Astrocyte (in vitro differentiated cells and primary cell): ENCODE data around the gene SMYD4. TPM values are rescaled to one million over a fixed set of nuclear protein-coding genes. Genes with fewer than 3 reads are reported as not detected.

Experiments
- DNase-seq: peaks from one replicate; pipeline ENCODE4 v3.0.0-alpha.2; 2010; ENCODE audit warnings: low read depth
- FAIRE-seq: peaks from 2 replicates; lab custom pipeline; 2011; peaks lifted over from hg19 to GRCh38; lab: Jason Lieb, UNC
- H2AFZ ChIP-seq: 2 replicates; pipeline ENCODE4 v1.6.0; 2012; ENCODE audit warnings: low read depth, low read length, inconsistent platforms
- H3K27ac ChIP-seq: 2 replicates; pipeline ENCODE4 v1.5.1; 2011; ENCODE audit warnings: low read depth, low read length, inconsistent platforms
- H3K27me3 ChIP-seq: 2 replicates; pipeline ENCODE4 v1.6.0; 2011; ENCODE audit warnings: low read length, inconsistent platforms; ENCODE audit not compliant: insufficient read depth
- H3K36me3 ChIP-seq: 2 replicates; pipeline ENCODE4 v1.5.1; 2011; ENCODE audit warnings: low read length, inconsistent platforms; ENCODE audit not compliant: insufficient read depth
- H3K4me1 ChIP-seq: 2 replicates; pipeline ENCODE4 v1.5.1; 2011; ENCODE audit warnings: low read length, inconsistent platforms; ENCODE audit not compliant: insufficient read depth
- H3K4me2 ChIP-seq: 2 replicates; pipeline ENCODE4 v1.6.0; 2012; ENCODE audit warnings: low read length, inconsistent platforms
- H3K4me3 ChIP-seq: 2 replicates; pipeline ENCODE4 v1.5.1; 2011; ENCODE audit warnings: low read depth, mild to moderate bottlenecking, low read length, inconsistent platforms; ENCODE audit not compliant: insufficient read depth
- H3K79me2 ChIP-seq: 2 replicates; pipeline ENCODE4 v1.6.0; 2012; ENCODE audit warnings: mild to moderate bottlenecking, low read length, inconsistent platforms; ENCODE audit not compliant: insufficient read depth
- H3K9ac ChIP-seq: 2 replicates; pipeline ENCODE4 v1.6.0; 2012; ENCODE audit warnings: mild to moderate bottlenecking, low read length, inconsistent platforms
- H3K9me3 ChIP-seq: 2 replicates; pipeline ENCODE4 v1.5.1; 2012; ENCODE audit warnings: low read depth, mild to moderate bottlenecking, low read length, inconsistent platforms; ENCODE audit not compliant: insufficient read depth
- H4K20me1 ChIP-seq: 2 replicates; pipeline ENCODE4 v1.6.0; 2012; ENCODE audit warnings: low read length, inconsistent platforms; ENCODE audit not compliant: insufficient read depth
- H3K27ac Mint-ChIP-seq: one replicate; pipeline ENCODE4 v1.8.0; 2021; ENCODE audit warnings: mild to moderate bottlenecking, mixed read lengths; ENCODE audit not compliant: unreplicated experiment
- H3K27me3 Mint-ChIP-seq: one replicate; pipeline ENCODE4 v1.8.0; 2021; ENCODE audit warnings: low read depth, mixed read lengths; ENCODE audit not compliant: unreplicated experiment
- H3K36me3 Mint-ChIP-seq: one replicate; pipeline ENCODE4 v1.8.0; 2021; ENCODE audit warnings: low read depth, mixed read lengths; ENCODE audit not compliant: unreplicated experiment
- H3K4me1 Mint-ChIP-seq: one replicate; pipeline ENCODE4 v1.8.0; 2021; ENCODE audit warnings: low read depth, mixed read lengths; ENCODE audit not compliant: unreplicated experiment
- H3K4me3 Mint-ChIP-seq: one replicate; pipeline ENCODE4 v1.8.0; 2021; ENCODE audit warnings: mild to moderate bottlenecking, moderate library complexity, mixed read lengths; ENCODE audit not compliant: unreplicated experiment
- H3K9me3 Mint-ChIP-seq: one replicate; pipeline ENCODE4 v1.8.0; 2021; ENCODE audit warnings: mild to moderate bottlenecking, mixed read lengths; ENCODE audit not compliant: unreplicated experiment
- CTCF ChIP-seq: IDR thresholded peaks from 2 replicates; pipeline ENCODE4 v1.5.1; 2011; ENCODE audit warnings: low read depth, mild to moderate bottlenecking, inconsistent platforms, low read length, moderate library complexity; ENCODE audit not compliant: insufficient read depth
- EZH2 ChIP-seq: IDR thresholded peaks from 2 replicates; pipeline ENCODE4 v1.6.1; 2012; ENCODE audit warnings: mild to moderate bottlenecking, low read length, inconsistent platforms; ENCODE audit not compliant: insufficient read depth
- total RNA-seq: library from RNA; stranded (reverse); gene quantifications from 2 replicates; pipeline ENCODE4 v1.2.1, GENCODE V29; 2021

Gene SMYD4
- total RNA-seq, 1 donor from 2014 or later: 10.7 TPM

- no peaks in the 10 kb centered on the region for H3K36me3 ChIP-seq
- peaks cover 5% of the 10 kb centered on the region for H3K36me3 Mint-ChIP-seq
- no peak for FAIRE-seq
- no peak overlapping the region for H3K4me3 Mint-ChIP-seq
- H3K4me1 ChIP-seq: peaks cover 2% of the 10 kb centered on the region
- H3K9me3 Mint-ChIP-seq: no peaks in the 10 kb centered on the region
- H2AFZ ChIP-seq: no peak overlapping the region
- no peak overlapping the region for H3K9ac ChIP-seq
- H3K79me2 ChIP-seq: no peaks in the 10 kb centered on the region
- no peak for DNase-seq
- H3K4me1 Mint-ChIP-seq: peaks cover 8% of the 10 kb centered on the region
- H3K4me3 ChIP-seq: no peak overlapping the region
- TF ChIP-seq CTCF: no peak
- TF ChIP-seq EZH2: no peak
- no peak overlapping the region for H3K4me2 ChIP-seq
- no peaks in the 10 kb centered on the region for H3K27me3 ChIP-seq
- peaks cover 7% of the 10 kb centered on the region for H4K20me1 ChIP-seq
- H3K9me3 ChIP-seq: no peaks in the 10 kb centered on the region
- H3K27ac Mint-ChIP-seq: no peak overlapping the region
- H3K27me3 Mint-ChIP-seq: no peaks in the 10 kb centered on the region
- H3K27ac ChIP-seq: no peak overlapping the region
Measured at GRCh38 chr17:1792495-1793446, 36.9 kb downstream of the SMYD4 start.

- H3K4me3 Mint-ChIP-seq: no peak overlapping the region
- Histone ChIP-seq H3K79me2 (no peaks in the 10 kb centered on the region), H4K20me1 (peaks cover 12% of the 10 kb centered on the region), H2AFZ (no peak overlapping the region), H3K27ac (no peak overlapping the region), H3K27me3 (no peaks in the 10 kb centered on the region), H3K4me1 (peaks cover 11% of the 10 kb centered on the region), H3K9me3 (no peaks in the 10 kb centered on the region), H3K9ac (no peak overlapping the region), H3K36me3 (peaks cover 8% of the 10 kb centered on the region), H3K4me3 (no peak overlapping the region), H3K4me2 (no peak overlapping the region)
- DNase-seq: no peak
- FAIRE-seq: no peak
- H3K9me3 Mint-ChIP-seq: no peaks in the 10 kb centered on the region
- H3K27ac Mint-ChIP-seq: peak overlapping the region; percentile 14
- H3K27me3 Mint-ChIP-seq: no peaks in the 10 kb centered on the region
- peaks cover 3% of the 10 kb centered on the region for H3K36me3 Mint-ChIP-seq
- peaks cover 18% of the 10 kb centered on the region for H3K4me1 Mint-ChIP-seq
- no peak for TF ChIP-seq EZH2
- no peak for TF ChIP-seq CTCF
Measured at GRCh38 chr17:1789936-1790335, 39.8 kb downstream of the SMYD4 start.
